ENCODE measurements around the gene ART3.

ART3 gene

GRCh38 chr4:76144546-76144945, 70.0 kb downstream of the ART3 start:
- no peak for DNase-seq (ENCODE audit: low read depth in 2 of 2, low spot score in 1 of 2)

DNA sequence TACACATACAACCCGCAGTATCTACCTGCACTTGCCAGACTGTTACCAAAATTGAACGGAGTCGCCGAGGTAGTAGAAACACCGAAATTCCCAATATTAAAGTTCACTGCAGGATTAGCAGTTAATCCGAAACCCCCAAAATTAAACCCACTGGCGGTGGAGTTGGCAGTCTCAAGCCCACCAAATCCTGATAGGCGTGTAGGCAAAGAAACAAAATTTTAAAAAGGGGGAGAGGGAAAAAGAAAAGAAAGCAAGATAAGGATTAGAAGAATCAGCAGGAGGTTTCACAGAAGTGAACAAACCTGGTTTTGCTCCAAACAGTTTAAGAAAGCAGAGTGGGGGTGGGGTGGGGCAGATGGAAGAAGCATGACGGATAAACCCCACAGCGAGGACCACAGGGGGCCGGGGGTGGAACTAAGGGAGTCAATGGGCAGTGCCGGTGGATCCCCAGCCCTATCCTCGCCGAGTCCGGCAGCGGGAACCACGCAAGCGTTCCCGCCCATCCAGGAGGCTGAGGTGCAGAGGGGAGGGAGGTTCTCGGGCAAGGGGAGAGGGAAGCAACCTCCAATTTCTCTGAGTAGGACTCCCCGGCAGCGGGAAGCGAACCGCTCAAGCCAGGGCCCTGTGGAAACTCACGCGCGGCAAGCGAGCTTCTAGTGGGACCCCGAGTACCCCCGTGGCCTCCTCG, 73.1 kb downstream of the ART3 start:
- peak in 1 of 2 donors; percentile 0 for DNase-seq (ENCODE audit: low read depth in 2 of 2, low spot score in 1 of 2)

- DNase-seq (ENCODE audit: low read depth in 2 of 2, low spot score in 1 of 2): peak; percentile 91 to 93
Observed at GRCh38 chr4:76148142-76148865, 73.8 kb downstream of the ART3 start, which contains the start of gene NUP54. NUP54 (minus strand) TSS chr4:76148397; CDS start chr4:76148374, 23 bp downstream.

- DNase-seq (ENCODE audit: low read depth in 2 of 2, low spot score in 1 of 2): no peak
Observed at GRCh38 chr4:76153356-76153755, 78.8 kb downstream of the ART3 start.

DNA sequence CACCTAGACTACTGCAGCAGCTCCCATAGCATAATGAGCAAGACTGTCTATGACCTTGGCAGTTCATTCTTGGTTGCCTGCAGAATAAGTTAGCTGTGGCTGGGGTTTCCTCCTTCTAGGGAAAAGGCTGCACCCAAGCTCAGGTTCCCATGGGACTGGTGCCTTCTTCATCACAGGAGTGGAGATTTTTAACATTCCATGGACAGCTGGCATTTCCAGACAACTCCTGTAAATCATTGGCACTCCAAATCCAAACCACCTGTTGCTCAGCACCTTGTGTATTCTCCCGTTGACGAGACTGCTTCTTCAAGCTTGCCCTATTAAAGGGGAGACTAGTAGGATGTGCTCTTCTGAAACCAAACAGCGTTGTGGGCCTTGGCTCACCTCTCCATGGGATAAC, 81.5 kb downstream of the ART3 start:
- DNase-seq (ENCODE audit: low read depth in 2 of 2, low spot score in 1 of 2): no peak

GRCh38 chr4:76156635-76157034, 82.1 kb downstream of the ART3 start:
- DNase-seq (ENCODE audit: low read depth in 2 of 2, low spot score in 1 of 2): no peak

- no peak for DNase-seq (ENCODE audit: low read depth in 2 of 2, low spot score in 1 of 2)
Observed at GRCh38 chr4:76160355-76160754, 85.8 kb downstream of the ART3 start.

Measured in stimulated activated CD8-positive, alpha-beta memory T cell treated with anti-CD3 and anti-CD28 coated beads, Interleukin-4, amount 100 ng/mL, for 4 hours (primary cell).